ENCODE measurements around the gene IGFL4. TPM values are rescaled to one million over a fixed set of nuclear protein-coding genes. Genes with fewer than 3 reads are reported as not detected.

IGFL4 gene
- total RNA-seq, 1 donor from 2014 or later: 0.94 TPM

DNA sequence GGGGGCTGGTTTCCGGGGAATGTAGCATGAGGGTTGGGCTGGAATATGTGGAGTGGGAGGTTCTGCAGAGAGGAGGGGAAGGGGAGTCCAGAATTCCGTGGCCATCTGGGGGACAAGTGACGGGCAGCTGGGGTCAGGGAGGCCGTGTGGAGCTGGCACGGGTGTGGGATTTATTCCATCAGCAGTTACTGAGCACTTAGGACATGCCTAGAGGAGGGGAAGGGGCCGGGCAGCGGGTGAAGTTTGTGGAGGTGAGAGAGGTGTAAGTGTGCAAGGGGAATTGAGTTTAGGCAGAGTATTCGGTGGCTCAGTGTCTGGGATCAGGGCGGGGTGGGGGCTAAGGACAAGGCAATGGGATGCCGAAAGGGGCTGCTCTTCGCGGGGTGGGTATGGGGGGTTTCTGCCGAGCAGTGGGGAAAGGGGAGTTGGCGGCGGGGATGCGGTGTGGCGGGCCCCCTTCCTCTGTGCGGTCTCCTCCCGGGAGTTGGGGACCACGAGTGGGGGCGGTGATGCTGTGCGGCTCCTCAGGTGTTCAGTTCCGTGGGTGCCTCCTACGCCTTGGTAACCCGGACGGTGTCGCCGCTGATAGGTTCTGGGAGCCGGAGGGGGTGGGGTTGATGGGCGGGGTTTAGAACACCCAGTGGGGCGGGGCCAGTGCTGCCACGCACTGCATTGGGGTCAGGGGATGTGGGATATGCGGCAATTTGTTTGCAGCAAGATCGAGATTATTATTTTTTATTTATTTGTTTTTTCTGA is 40.1 kb downstream of the IGFL4 start:
- intact Hi-C loops (cut with DNase I): no loop called here
- DNase-seq (ENCODE audit: low spot score): no peak
- ATAC-seq: peak; percentile 47

DNA sequence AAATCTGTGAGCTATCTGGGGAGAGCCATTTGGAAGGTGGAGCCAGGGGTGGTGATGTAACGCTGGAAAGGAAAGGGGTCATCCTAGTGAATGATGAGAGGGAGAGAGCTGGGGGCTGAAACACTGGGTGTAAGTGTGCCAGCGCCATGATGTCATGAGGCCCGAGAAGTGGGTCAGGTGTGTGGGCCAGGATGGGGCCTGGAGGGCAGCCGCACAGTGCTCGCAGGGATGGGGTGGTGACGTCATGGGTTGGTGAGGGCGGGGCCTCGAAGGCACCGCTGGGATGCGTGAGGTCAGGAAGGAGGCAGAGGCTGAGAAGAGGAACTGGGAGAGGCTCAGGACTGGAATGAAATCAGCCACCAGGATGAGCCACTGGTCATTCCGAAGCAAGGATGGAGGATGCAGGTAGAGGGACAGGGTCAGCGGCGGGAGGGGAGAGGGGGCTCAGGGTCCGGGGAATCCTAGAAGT is 41.1 kb downstream of the IGFL4 start:
- DNase-seq (ENCODE audit: low spot score): no peak
- intact Hi-C loops (cut with DNase I): no loop called here
- peak; percentile 2 for ATAC-seq

GRCh38 chr19:45998834-45999233 is 42.0 kb downstream of the IGFL4 start:
- intact Hi-C loops (cut with DNase I): no loop called here
- DNase-seq (ENCODE audit: low spot score) (no peak), ATAC-seq (no peak)

DNA sequence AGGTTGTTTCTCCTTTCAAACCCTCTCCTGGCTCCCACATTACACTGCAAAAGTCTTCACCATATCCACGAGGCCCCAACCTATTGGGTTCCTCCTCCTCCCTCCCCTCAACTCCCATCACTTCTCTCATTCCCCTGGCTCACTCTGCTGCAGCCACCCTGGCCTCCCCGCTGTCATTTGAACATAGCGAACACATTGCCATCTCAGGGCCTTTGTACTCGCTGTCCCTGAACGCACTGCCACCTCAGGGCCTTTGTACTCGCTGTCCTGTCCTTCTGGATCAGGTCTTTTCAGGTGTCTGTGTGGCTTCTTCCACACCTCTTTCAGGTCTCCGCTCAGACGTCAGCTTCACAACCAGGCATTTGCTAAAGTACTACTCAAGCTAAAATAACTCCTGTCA is 43.9 kb downstream of the IGFL4 start:
- intact Hi-C loops (cut with DNase I): no loop called here
- DNase-seq (ENCODE audit: low spot score): no peak
- ATAC-seq: no peak

GRCh38 chr19:45995715-45996385 is 45.0 kb downstream of the IGFL4 start:
- no peak for ATAC-seq
- intact Hi-C loops (cut with DNase I): no loop called here
- DNase-seq (ENCODE audit: low spot score): no peak

DNA sequence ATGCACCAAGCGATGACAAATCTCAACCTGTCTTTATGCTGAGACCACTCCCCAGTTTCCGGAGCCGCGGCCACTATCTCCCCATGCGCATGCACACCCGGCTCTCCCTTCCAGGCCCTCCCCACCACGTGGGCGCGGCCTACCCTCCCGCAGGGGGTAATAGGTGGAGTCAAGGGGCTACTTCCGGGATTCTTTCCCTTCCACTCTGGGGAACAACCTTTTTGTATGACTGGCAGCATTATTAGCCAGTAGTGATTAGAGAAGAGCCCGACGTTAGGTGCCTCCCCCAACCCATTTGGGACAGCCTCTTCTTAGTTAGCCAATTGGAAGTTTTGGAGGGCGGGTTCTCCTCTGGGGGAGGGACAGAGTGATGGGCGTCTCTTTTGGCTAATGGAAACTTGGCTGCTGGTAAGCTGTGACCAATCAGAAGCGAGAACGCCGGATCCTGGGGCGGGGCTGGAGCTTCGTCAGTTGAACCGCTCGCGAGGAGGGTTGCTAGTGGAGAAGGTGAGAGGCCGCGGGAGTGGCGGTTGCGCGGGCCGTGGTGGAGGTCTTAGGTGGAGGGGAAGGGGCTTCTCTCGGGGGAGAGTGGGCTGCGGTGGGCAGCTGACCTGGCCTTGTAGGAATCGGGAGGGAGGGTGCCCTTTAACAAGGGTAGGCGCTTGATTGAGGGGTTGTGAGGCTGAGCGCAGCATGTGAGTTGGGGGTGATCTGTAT is 45.6 kb downstream of the IGFL4 start, which contains the start of gene CCDC61:
TSS of gene CCDC61 (plus strand) at position 470 of the 717 bp plus-strand sequence. CDS start 7,552 bp downstream, outside the sequence.
- peak; percentile 99 for ATAC-seq
- peak; percentile 96 for DNase-seq (ENCODE audit: low spot score)
- intact Hi-C loops (cut with DNase I): no loop called here

DNA sequence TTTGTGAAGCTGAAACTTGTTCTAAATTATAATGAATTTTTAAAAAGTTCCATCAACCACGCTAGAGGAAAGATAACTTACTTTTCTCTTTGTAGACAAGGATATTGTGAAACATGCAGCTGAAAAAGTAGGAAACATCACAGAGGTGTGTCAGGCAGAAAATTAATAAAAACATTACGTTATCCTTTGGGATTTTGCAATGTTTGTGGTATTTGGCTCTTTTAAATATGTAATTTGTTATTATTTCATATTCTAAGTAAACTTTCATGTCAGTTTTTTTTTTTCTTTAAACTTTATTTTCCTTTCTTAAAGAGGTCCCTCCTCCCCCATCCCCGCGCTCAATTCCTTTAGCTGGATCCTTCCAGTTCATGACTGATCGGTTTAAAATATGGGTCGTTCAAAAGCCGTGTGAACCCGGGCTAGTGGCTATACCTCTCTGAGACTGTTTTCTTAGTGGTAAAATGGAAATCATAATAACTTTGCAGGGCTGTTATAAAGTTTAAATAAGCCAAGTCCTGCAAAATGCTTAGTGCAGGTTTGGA is 46.3 kb downstream of the IGFL4 start:
- intact Hi-C loops (cut with DNase I): no loop called here
- ATAC-seq (peak; percentile 4), DNase-seq (ENCODE audit: low spot score) (no peak)

- no peak for DNase-seq (ENCODE audit: low spot score)
- peak; percentile 11 for ATAC-seq
- intact Hi-C loops (cut with DNase I): no loop called here
Observed at GRCh38 chr19:45990113-45990728, 50.6 kb downstream of the IGFL4 start.

Small RNA genes lying within 50 kb of the gene (microRNA-seq; reads per million reads assigned to microRNA genes)
- 275 reads per million, percentile 70 among the genes with 10 or more reads in this experiment for gene MIR769

Other genes starting within 250 kb of the IGFL4 start
- gene DMWD, start 248.2 kb downstream of the IGFL4 start, total RNA-seq: 57.4 TPM
- 0.18 TPM for gene RSPH6A, start 225.7 kb downstream of the IGFL4 start, total RNA-seq
- gene SYMPK, start 177.9 kb downstream of the IGFL4 start, total RNA-seq: 60.9 TPM
- not detected for gene FOXA3, start 176.7 kb downstream of the IGFL4 start, total RNA-seq
- 21.0 TPM for gene IRF2BP1, start 154.9 kb downstream of the IGFL4 start, total RNA-seq
- gene MYPOP, start 138.4 kb downstream of the IGFL4 start, total RNA-seq: 8.6 TPM
- not detected for gene NANOS2, start 126.2 kb downstream of the IGFL4 start, total RNA-seq
- 9.9 TPM for gene NOVA2, start 67.1 kb downstream of the IGFL4 start, total RNA-seq
- gene CCDC61, start 45.5 kb downstream of the IGFL4 start, total RNA-seq: 17.8 TPM
- gene PGLYRP1, start 17.9 kb downstream of the IGFL4 start, total RNA-seq: 3.2 TPM
- gene IGFL3, start 83.7 kb upstream of the IGFL4 start, total RNA-seq: not detected
- gene IGFL2, start 107.2 kb upstream of the IGFL4 start, total RNA-seq: 0.85 TPM
- gene IGFL1, start 188.7 kb upstream of the IGFL4 start, total RNA-seq: not detected

All from sciatic nerve (tissue), 2 donors.